K562 (cell line): ENCODE measurements around the gene CLTA. TPM values are rescaled to one million over a fixed set of nuclear protein-coding genes. Genes with fewer than 3 reads are reported as not detected.
A peak's percentile ranks its signal among the peaks of the same experiment; 100 is the strongest.

ENCODE experiments used
- CBX1 ChIP-seq: sonication (generic); IDR thresholded peaks from 2 replicates; pipeline ENCODE4 v1.6.1; 2016; ENCODE audit warnings: antibody characterized with exemption, low read depth, mild to moderate bottlenecking
- CXXC5 ChIP-seq: fragments of 250-450 bp; sonication (Bioruptor Pico); IDR thresholded peaks from 2 replicates; pipeline ENCODE4 v1.8.0; 2022; ENCODE audit warnings: inconsistent platforms, mild to moderate bottlenecking, moderate library complexity
- EGR1 ChIP-seq: fragments of 450-650 bp; conservative IDR thresholded peaks from 2 replicates; pipeline ENCODE4 v1.6.1; 2017; ENCODE audit warnings: mild to moderate bottlenecking
- FOXK1 ChIP-seq: sonication (generic); formaldehyde crosslinking; IDR thresholded peaks from 2 replicates; pipeline ENCODE4 v1.8.0; 2022; ENCODE audit warnings: missing genetic modification reagents, mild to moderate bottlenecking, borderline replicate concordance
- KLF13 ChIP-seq: fragments of 450-650 bp; IDR thresholded peaks from 2 replicates; pipeline ENCODE4 v1.6.1; 2016; ENCODE audit warnings: missing genetic modification characterization, low read depth, mild to moderate bottlenecking, missing compliant biosample characterization, moderate library complexity, borderline replicate concordance
- MTA2 ChIP-seq: fragments of 450-650 bp; IDR thresholded peaks from 2 replicates; pipeline ENCODE4 v1.6.1; 2016; ENCODE audit warnings: low read depth
- NBN ChIP-seq: fragments of 450-650 bp; IDR thresholded peaks from 2 replicates; pipeline ENCODE4 v1.6.1; 2016; ENCODE audit warnings: low read depth, mild to moderate bottlenecking
- REST ChIP-seq, 2 experiments: fragments of 450-650 bp; formaldehyde crosslinking in 1 of 2; IDR thresholded peaks; 2 replicates each; pipeline versions ENCODE4 v1.4.0 to v1.6.1; 2014 to 2020; ENCODE audit warnings: mild to moderate bottlenecking in 2 of 2, borderline replicate concordance in 1 of 2, low read depth in 1 of 2
- RFX1 ChIP-seq: fragments of 450-650 bp; IDR thresholded peaks from 2 replicates; pipeline ENCODE4 v1.6.1; 2016; ENCODE audit warnings: mild to moderate bottlenecking, moderate library complexity
- SMAD2 ChIP-seq: fragments of 150-350 bp; IDR thresholded peaks from 2 replicates; pipeline ENCODE4 v1.6.1; 2014; ENCODE audit warnings: low read depth, mild to moderate bottlenecking, low read length
- SREBF2 ChIP-seq: sonication (generic); formaldehyde crosslinking; IDR thresholded peaks from 2 replicates; pipeline ENCODE4 v1.4.0; 2020; ENCODE audit warnings: mild to moderate bottlenecking, missing genetic modification reagents
- TGIF2 ChIP-seq: sonication (generic); formaldehyde crosslinking; IDR thresholded peaks from 2 replicates; pipeline ENCODE4 v1.8.1; 2022; ENCODE audit warnings: mild to moderate bottlenecking, missing genetic modification reagents, moderate library complexity
- YY1 ChIP-seq, 3 experiments: IDR thresholded peaks; 2 replicates each; pipeline ENCODE4 v1.6.1; 2011; ENCODE audit warnings: low read length in 2 of 3, mild to moderate bottlenecking in 2 of 3, moderate library complexity in 2 of 3, borderline replicate concordance in 1 of 3, control low read depth in 1 of 3, low read depth in 1 of 3; ENCODE audit not compliant: insufficient read depth in 3 of 3, insufficient replicate concordance in 2 of 3, control insufficient read depth in 1 of 3, insufficient read length in 1 of 3; ENCODE audit errors: extremely low read depth in 1 of 3
- ZBTB1 ChIP-seq: sonication (generic); formaldehyde crosslinking; IDR thresholded peaks from 2 replicates; pipeline ENCODE4 v1.8.1; 2023; ENCODE audit warnings: missing genetic modification reagents, low read depth, mild to moderate bottlenecking, borderline replicate concordance
- ZC3H8 ChIP-seq: fragments of 450-650 bp; IDR thresholded peaks from 2 replicates; pipeline ENCODE4 v1.6.1; 2017
- ZFP1 ChIP-seq: fragments of 450-650 bp; formaldehyde crosslinking; IDR thresholded peaks from 2 replicates; pipeline ENCODE4 v1.4.0; 2020; ENCODE audit warnings: mild to moderate bottlenecking, mixed read lengths
- ZNF551 ChIP-seq: fragments of 250-450 bp; sonication (Bioruptor Pico); IDR thresholded peaks from 2 replicates; pipeline ENCODE4 v1.5.0; 2021; ENCODE audit warnings: mild to moderate bottlenecking, moderate library complexity
- polyA plus RNA-seq, 8 experiments: library from polyadenylated mRNA; depleted of rRNA in 4 of 8; stranded (reverse) in 5 of 8; unstranded in 3 of 8; fragments of >200 nt; fragmentation: Nextera tagmentation in 2 of 8; fragmentation: Illumina TruSeq in 1 of 8; extraction: Ambion mirVana in 2 of 8; extraction: Trizol in 1 of 8; gene quantifications; 2 replicates each; pipeline versions ENCODE4 v1.2.1 to v1.2.3, GENCODE V29; 2011 to 2014; ENCODE audit warnings: inconsistent platforms in 1 of 8, missing spikeins in 1 of 8
- total RNA-seq, 7 experiments: library from RNA; depleted of rRNA in 6 of 7; stranded (reverse); fragments of >200 nt in 6 of 7; fragmentation: Illumina TruSeq in 2 of 7; extraction: Trizol in 2 of 7; gene quantifications; 2 replicates each; pipeline versions ENCODE4 v1.2.1 to v1.2.3, GENCODE V29; 2011 to 2021; ENCODE audit warnings: low replicate concordance in 1 of 7
- TF ChIP-seq, protein P1 (sequence below), 2 experiments: IDR thresholded peaks; 2 replicates each; pipeline ENCODE4 v1.6.1; 2011; ENCODE audit warnings: borderline replicate concordance in 1 of 2, control low read depth in 1 of 2, low read depth in 1 of 2, low read length in 1 of 2, mild to moderate bottlenecking in 1 of 2, mixed read lengths in 1 of 2, moderate library complexity in 1 of 2; ENCODE audit not compliant: insufficient read depth in 1 of 2, insufficient read length in 1 of 2, poor library complexity in 1 of 2, severe bottlenecking in 1 of 2; ENCODE audit errors: extremely low read depth in 1 of 2

CLTA gene
- total and polyA plus RNA-seq, 9 of the 15 experiments (the other 6 are each of a cell fraction or from before 2014, with no cell fraction given) = 37.8 to 219 (median 144) TPM

GRCh38 chr9:36166168-36166927 is 24.4 kb upstream of the CLTA start (continued):
- TF ChIP-seq, protein P1, sequence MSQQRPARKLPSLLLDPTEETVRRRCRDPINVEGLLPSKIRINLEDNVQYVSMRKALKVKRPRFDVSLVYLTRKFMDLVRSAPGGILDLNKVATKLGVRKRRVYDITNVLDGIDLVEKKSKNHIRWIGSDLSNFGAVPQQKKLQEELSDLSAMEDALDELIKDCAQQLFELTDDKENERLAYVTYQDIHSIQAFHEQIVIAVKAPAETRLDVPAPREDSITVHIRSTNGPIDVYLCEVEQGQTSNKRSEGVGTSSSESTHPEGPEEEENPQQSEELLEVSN (IDR thresholded peaks at IDR 0.05; ENCODE audit: borderline replicate concordance in 1 of 2, extremely low read depth in 1 of 2, insufficient read depth in 1 of 2, insufficient read length in 1 of 2, low read depth in 1 of 2, low read length in 1 of 2, poor library complexity in 1 of 2, severe bottlenecking in 1 of 2) = peak in 1 of 2 experiments; percentile 53
- TF ChIP-seq EGR1 (peak; percentile 53; the same call in 1 of the 2 replicates), REST (IDR thresholded peaks at IDR 0.05; ENCODE audit: borderline replicate concordance) (peak; percentile 70; the same call in 1 of the 2 replicates), REST (CRISPR knock-in tag; IDR thresholded peaks at IDR 0.05; ENCODE audit: low read depth) (no peak), MTA2 (no peak), ZBTB1 (CRISPR knock-in tag) (peak; percentile 99), RFX1 (no peak), CXXC5 (CRISPR knock-in tag) (peak; percentile 40), ZFP1 (CRISPR knock-in tag) (no peak), CBX1 (peak; percentile 43; the same call in 1 of the 2 replicates), SREBF2 (CRISPR knock-in tag) (no peak), TGIF2 (no peak), NBN (no peak), YY1 (IDR thresholded peaks at IDR 0.05; ENCODE audit: borderline replicate concordance in 1 of 3, control insufficient read depth in 1 of 3, extremely low read depth in 1 of 3, insufficient read depth in 3 of 3, insufficient read length in 1 of 3, insufficient replicate concordance in 2 of 3, low read depth in 1 of 3, low read length in 2 of 3) (peak in 1 of 3 experiments; percentile 30), ZNF551 (CRISPR knock-in tag) (no peak), FOXK1 (CRISPR knock-in tag) (no peak), KLF13 (tag) (peak; percentile 57; the same call in 1 of the 2 replicates), ZC3H8 (no peak), SMAD2 (no peak)
